ENCODE data around the gene VAPB.

DNA sequence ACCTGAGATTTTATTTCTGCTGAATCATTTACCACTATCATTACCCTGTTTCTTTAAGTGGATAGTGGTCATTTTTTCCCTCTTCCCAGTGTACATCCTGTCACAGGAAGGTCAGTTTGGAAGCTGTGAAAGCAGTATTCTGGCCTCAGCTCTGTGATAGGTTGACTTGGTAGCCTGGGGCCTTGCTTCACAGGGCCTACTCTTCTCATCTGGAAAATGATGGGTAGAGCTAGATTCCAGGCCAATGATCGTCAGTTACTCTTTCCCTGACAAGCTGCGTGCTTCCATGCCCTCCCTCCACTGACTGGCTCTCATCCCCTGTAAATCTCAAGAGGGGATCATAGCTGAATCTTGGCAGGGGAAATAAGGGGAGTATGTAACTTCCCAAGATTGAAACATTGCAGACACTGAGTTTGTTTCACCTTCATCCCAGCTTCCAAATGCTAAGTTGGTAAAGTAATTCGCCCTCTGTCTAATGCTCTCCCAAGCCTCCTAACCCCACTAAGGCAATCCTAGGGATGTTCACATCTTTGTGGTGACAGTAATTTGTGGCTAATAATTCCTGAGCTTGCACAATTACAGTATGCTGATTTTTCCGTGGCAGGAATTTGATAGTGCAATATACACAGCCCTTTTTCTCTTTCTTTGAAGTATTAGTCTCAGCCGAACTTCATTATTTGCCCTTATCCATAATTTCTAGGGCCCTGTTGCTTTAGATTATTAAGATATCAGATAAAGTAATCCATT, 51.2 kb downstream of the VAPB start:
- TF ChIP-seq EP300 (conservative IDR thresholded peaks at IDR 0.05; ENCODE audit: poor library complexity, severe bottlenecking) (no peak), REST (IDR thresholded peaks at IDR 0.05; ENCODE audit: borderline replicate concordance) (no peak), POLR2AphosphoS5 (IDR thresholded peaks at IDR 0.05) (no peak), SMC3 (conservative IDR thresholded peaks at IDR 0.05; ENCODE audit: poor library complexity) (no peak), MXI1 (conservative IDR thresholded peaks at IDR 0.05; ENCODE audit: poor library complexity, severe bottlenecking) (no peak), EZH2 (IDR thresholded peaks at IDR 0.05; ENCODE audit: borderline replicate concordance, insufficient read depth, low read length, poor library complexity, severe bottlenecking) (no peak)
- TF ChIP-seq, protein P1, sequence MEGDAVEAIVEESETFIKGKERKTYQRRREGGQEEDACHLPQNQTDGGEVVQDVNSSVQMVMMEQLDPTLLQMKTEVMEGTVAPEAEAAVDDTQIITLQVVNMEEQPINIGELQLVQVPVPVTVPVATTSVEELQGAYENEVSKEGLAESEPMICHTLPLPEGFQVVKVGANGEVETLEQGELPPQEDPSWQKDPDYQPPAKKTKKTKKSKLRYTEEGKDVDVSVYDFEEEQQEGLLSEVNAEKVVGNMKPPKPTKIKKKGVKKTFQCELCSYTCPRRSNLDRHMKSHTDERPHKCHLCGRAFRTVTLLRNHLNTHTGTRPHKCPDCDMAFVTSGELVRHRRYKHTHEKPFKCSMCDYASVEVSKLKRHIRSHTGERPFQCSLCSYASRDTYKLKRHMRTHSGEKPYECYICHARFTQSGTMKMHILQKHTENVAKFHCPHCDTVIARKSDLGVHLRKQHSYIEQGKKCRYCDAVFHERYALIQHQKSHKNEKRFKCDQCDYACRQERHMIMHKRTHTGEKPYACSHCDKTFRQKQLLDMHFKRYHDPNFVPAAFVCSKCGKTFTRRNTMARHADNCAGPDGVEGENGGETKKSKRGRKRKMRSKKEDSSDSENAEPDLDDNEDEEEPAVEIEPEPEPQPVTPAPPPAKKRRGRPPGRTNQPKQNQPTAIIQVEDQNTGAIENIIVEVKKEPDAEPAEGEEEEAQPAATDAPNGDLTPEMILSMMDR (IDR thresholded peaks at IDR 0.05; ENCODE audit: poor library complexity, severe bottlenecking), result no peak

All from neural cell (in vitro differentiated cells).